ENCODE results near the gene SDC3. TPM values are rescaled to one million over a fixed set of nuclear protein-coding genes. Genes with fewer than 3 reads are reported as not detected.

SDC3 gene
- total and polyA plus RNA-seq, 2 of the 8 experiments (the other 6 are each of a cell fraction or from before 2014, with no cell fraction given), result 7.0 to 27.0 TPM

- Histone ChIP-seq H3K4me2 (ENCODE audit: insufficient read depth in 1 of 2, low read depth in 2 of 2, low read length in 2 of 2) (peak overlapping the region in 1 of 2 experiments; percentile 29; a peak in 1 of 4 replicates), H4K5ac (ENCODE audit: insufficient read length, low read depth, low read length) (no peak overlapping the region), H3K27ac (ENCODE audit: low read depth, low read length) (no peak overlapping the region), H2AK5ac (ENCODE audit: low read depth, low read length) (peak overlapping the region; percentile 94), H3K56ac (replicated peaks; ENCODE audit: insufficient read length, low read depth, low read length) (no peak overlapping the region), H3K4me3 (ENCODE audit: extremely low read depth in 1 of 4, insufficient read depth in 2 of 4, low read depth in 3 of 4, low read length in 4 of 4) (no peak overlapping the region), H3K4me1 (replicated peaks in 1 of 4; ENCODE audit: control insufficient read depth in 3 of 4, insufficient read depth in 4 of 4, low read length in 3 of 4) (peaks cover 0 to 18% (median 8%) of the 10 kb centered on the region in 4 experiments; a peak in 5 of 7 replicates), H4K8ac (ENCODE audit: extremely low read depth, insufficient read depth, low read length) (no peak overlapping the region), H3K79me1 (ENCODE audit: low read depth, low read length) (peaks cover 6% of the 10 kb centered on the region), H2BK20ac (ENCODE audit: low read length) (no peak overlapping the region), H2BK12ac (ENCODE audit: low read depth, low read length) (no peak overlapping the region), H3K36me3 (ENCODE audit: control insufficient read depth in 2 of 4, insufficient read depth in 4 of 4, low read length in 3 of 4) (no peaks in the 10 kb centered on the region), H3K23ac (ENCODE audit: insufficient read length) (no peak overlapping the region), H3K23me2 (ENCODE audit: low read depth, low read length) (peaks cover 7% of the 10 kb centered on the region; the same call in 1 of the 2 replicates), H2BK15ac (ENCODE audit: low read length) (peak overlapping the region; percentile 36), H2BK120ac (replicated peaks; ENCODE audit: low read depth, low read length) (no peak overlapping the region), H2AFZ (ENCODE audit: low read length) (peak overlapping the region; percentile 20; the same call in 1 of the 2 replicates), H4K20me1 (replicated peaks in 1 of 2; ENCODE audit: control insufficient read depth in 1 of 2, insufficient read depth in 2 of 2, low read length in 2 of 2) (peaks cover 0 to 18% of the 10 kb centered on the region in 2 experiments), H3K9ac (replicated peaks in 1 of 4; ENCODE audit: extremely low read depth in 1 of 4, low read depth in 3 of 4, low read length in 3 of 4) (no peak overlapping the region; a peak in 1 of 7 replicates), H3K14ac (ENCODE audit: insufficient read length) (no peak overlapping the region), H4K91ac (replicated peaks; ENCODE audit: insufficient read length, low read length) (peak overlapping the region; percentile 8), H3K9me3 (ENCODE audit: insufficient read depth in 2 of 2, low read depth in 1 of 2, low read length in 1 of 2) (no peaks in the 10 kb centered on the region), H3K4ac (replicated peaks; ENCODE audit: insufficient read length, low read depth, low read length) (no peak overlapping the region), H3K27me3 (replicated peaks in 1 of 4; ENCODE audit: control insufficient read depth in 3 of 4, extremely low read depth in 1 of 4, insufficient read depth in 3 of 4, low read length in 3 of 4) (peaks cover 0 to 3% (median 0%) of the 10 kb centered on the region in 4 experiments; a peak in 1 of 7 replicates), H3K79me2 (ENCODE audit: control insufficient read depth in 1 of 2, insufficient read depth in 2 of 2, low read length in 2 of 2) (peaks cover 0 to 3% of the 10 kb centered on the region in 2 experiments; a peak in 1 of 4 replicates), H3K18ac (ENCODE audit: extremely low read depth, low read length) (peak overlapping the region; percentile 66; the same call in 1 of the 2 replicates), H2BK5ac (ENCODE audit: low read depth, low read length) (peak overlapping the region; percentile 48; the same call in 1 of the 2 replicates)
- FAIRE-seq (no peak), DNase-seq (ENCODE audit: low read depth in 1 of 2, low spot score in 2 of 2) (no peak)
- CTCF ChIA-PET (ENCODE audit: partially characterized antibody), result interaction anchor here (0.8 to 13.1 kb wide), 11 partner anchors 9 to 172 kb away, joined by 3 to 164 read pairs (median 5); partner anchors contain the start of gene MATN1
- 73% methylated on average over 5 of the region's 6 CpGs; no CpG with 5 or more reads in 1 of the 2 experiments for WGBS, 2 experiments (ENCODE audit: extremely low coverage in 1 of 2, insufficient coverage in 1 of 2, insufficient read length in 1 of 2, insufficient replicate concordance in 2 of 2, low coverage in 1 of 2, low lambda C conversion rate in 2 of 2, missing lambda C conversion rate in 1 of 2)
- POLR2A ChIA-PET (ENCODE audit: partially characterized antibody), result interaction anchor here (0.9 to 2.8 kb wide), 4 partner anchors 8 to 94 kb away, joined by 3 to 8 read pairs (median 4); no protein-coding TSS in a partner anchor
- TF ChIP-seq MAX (IDR thresholded peaks at IDR 0.05) (no peak), CEBPB (IDR thresholded peaks at IDR 0.05; ENCODE audit: low read depth, low read length) (0 out of 2 replicates have a peak, but pooled peaks have one; percentile 9)
Observed at GRCh38 chr1:30895944-30896660, 12.5 kb downstream of the SDC3 start.
